HG03342 (cell line): ENCODE data around the gene PATE2.

Experiments used
- ATAC-seq: cut with Tn5 transposase; IDR thresholded peaks from one replicate; pipeline ENCODE4 v1.9.1; 2021; ENCODE audit warnings: mild to moderate bottlenecking, moderate library complexity; ENCODE audit not compliant: unreplicated experiment

PATE2 gene

GRCh38 chr11:125778728-125779127, at the start of gene PATE2:
Gene PATE2 (minus strand): TSS chr11:125778828. CDS start chr11:125778773, 55 bp downstream.
- no peak for ATAC-seq

DNA sequence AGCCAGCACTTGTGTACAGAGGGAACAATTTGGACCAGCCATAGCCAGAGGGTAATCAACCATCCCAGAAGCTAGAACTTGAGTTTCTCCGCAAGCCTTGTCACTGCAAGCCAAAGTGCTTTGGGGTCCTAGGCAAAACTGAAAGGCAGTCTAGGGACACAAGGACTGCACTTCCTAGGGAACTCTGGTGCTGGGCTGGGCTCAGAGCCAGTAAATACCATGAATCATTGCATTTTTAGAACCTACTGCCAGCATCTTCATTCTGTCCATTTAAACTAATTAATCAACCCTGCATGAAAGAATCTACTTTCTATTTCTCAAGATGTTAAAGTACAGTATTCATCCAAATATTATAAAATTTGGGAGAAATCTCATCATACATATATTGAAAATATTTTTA, 29.3 kb upstream of the PATE2 start:
- ATAC-seq = no peak

- no peak for ATAC-seq
These were observed 23.8 kb upstream of the PATE2 start for GRCh38 chr11:125802387-125802786.

- ATAC-seq = no peak
These were observed 21.2 kb upstream of the PATE2 start for GRCh38 chr11:125799808-125800207.

DNA sequence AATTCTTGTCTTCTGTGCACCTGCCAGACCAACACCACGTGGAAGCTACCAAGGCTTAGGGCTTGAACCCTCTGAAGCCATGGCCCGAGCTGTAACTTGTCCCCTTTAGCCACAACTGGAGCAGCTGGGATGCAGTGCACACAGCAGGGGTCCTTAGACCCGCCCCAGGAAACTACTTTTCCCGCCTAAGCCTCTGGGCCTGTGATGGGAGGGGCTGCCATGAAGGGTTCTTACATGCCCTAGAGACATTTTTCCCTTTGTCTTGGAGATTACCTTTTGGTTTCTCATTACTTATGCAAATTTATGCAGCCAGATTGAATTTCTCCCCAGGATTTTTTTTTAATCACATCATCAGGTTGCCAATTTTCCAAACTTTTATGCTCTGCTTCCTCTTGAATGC, 19.0 kb upstream of the PATE2 start:
- ATAC-seq = no peak

DNA sequence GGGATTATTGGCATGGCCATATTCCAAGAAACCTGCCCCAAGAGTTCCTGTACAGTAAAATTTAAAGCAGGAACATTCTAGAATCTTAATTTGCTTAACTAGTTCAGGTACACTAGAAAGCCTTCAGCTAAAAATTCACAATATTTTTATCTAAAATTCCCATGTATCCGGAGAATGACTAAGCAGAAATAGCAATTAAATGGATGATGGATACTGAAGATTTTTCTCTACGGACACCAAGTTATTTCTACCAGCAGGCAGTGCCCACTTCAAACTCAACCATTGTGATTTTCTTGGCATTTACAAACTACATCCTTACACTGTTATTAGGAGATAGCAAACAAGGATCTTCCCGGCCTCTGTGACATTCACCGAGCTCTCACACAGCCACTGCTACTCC, 12.2 kb upstream of the PATE2 start:
- ATAC-seq = no peak

DNA sequence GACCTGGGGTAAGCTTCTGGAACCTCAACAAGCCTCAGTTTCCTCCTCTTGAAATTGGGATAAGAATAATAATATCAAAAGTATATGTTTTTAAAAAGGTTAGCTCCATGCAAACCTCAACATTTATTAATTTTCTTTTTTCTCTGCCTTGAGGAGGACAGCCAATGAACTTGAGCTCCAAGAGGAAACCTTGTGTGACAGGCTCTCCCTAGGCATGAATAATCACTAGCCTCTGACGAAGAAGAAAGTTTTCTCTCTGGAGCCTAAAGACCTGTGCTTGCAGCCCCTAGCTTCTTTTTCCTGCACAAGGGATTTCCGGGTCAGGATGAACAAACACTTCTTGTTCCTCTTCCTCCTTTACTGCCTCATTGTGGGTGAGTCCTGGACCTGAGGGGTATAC, 9.2 kb upstream of the PATE2 start, which contains the start of gene PATE3:
Gene PATE3, plus strand, starts transcription at position 301 of the 400 bp plus-strand sequence. Its CDS starts 25 bp downstream, at position 326.
- ATAC-seq = no peak

GRCh38 chr11:125784678-125785077, 6.0 kb upstream of the PATE2 start:
- no peak for ATAC-seq

GRCh38 chr11:125777309-125777708, 1.3 kb downstream of the PATE2 start:
- ATAC-seq = no peak

DNA sequence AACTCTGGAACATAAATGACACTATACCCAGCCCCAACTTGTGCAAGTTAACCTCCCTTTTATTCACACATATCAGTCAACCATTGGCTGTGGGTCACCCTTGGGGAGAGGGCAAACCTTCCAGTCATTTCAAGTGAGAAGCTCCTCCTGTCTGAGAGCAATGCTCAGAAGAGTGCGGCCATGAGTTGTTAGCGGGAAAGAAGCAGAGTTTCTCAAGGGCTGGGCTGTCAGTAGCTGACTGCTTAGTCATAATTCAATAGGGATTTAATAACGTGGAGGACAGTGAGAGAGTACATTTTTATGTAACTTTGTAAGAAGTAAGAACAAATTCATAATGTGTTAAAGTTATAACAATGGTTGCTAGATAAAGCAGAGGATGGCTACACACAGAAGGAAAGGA, 5.1 kb downstream of the PATE2 start:
- no peak for ATAC-seq

- ATAC-seq = no peak
These were observed 5.7 kb downstream of the PATE2 start for GRCh38 chr11:125772834-125773505.

DNA sequence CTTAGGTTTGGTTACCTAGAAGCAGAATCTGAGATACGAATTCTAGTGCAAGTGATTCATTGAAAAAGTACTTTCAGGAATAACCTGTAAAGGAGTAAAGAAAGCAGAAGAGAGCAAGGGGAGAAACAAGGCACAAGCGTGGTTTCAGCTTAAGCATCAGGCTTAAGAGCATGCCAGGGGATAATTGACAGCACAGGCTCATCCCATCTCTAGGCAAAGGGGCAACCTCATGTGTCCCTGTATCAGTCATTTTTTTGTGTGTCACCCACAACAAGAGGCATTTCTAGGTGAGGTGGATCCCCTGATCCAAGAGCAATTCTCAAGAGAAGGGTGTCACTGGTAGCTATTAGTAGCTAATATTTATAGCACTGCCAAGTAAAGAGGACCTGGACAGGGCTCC, 8.0 kb downstream of the PATE2 start:
- no peak for ATAC-seq

DNA sequence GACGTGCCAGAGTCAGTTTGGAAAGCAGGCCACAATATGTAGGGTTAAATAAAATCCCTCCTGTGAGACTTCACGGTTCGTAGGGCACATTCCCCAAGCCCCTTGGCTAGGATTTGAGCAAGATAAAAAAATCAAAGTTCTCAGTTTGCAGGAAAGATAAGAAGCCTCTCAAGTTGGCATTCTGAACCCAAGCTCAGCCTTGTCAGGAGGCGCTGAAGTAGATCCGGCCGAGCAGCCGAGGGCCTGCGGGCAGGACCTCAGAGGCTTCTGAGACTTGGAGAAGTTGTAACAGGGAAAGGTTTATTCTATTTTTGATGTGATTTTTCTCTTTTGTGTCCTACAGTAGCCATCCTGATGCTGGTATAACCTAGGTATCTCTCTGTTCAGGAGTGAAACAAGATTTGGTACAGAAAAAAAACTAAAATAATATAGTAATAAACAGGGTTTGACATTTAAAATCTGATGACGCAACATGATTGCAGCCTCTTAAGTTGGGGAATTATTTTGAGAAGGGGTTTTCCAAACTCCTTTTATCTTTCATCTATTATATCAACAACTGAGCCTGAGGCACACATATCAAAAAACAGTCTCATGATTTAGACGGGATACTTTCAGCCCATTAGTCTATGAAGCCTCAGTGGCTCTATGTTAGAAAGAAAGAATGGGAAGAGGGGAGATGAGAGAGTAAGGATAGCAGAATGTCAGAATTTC, 10.1 kb downstream of the PATE2 start:
- ATAC-seq = no peak

- ATAC-seq = no peak
These were observed 12.4 kb downstream of the PATE2 start for GRCh38 chr11:125766251-125766650.

- ATAC-seq = no peak
These were observed 15.1 kb downstream of the PATE2 start for GRCh38 chr11:125763483-125763882.

GRCh38 chr11:125762445-125762844, 16.2 kb downstream of the PATE2 start:
- ATAC-seq = no peak

- ATAC-seq = no peak
These were observed 22.6 kb downstream of the PATE2 start for GRCh38 chr11:125756050-125756449.

DNA sequence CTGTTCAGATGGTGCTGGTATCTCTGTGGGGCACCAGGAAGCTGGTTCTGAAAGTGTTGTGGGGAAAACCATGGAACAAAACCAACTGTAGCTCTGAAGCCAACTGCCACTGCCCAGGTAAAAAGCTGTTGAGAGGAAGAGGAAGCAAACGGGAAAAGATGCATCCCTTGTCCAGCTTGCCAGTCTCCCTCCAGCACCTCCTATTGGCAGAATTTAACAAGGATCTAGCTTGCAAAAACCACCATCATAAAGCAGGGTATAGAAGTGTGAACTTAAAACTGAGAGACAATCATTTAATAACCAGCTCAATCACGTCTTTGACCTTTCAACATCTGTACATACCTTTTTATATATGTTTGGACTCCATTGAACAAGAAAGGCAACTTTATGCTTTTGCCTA, 28.0 kb downstream of the PATE2 start:
- ATAC-seq = no peak

DNA sequence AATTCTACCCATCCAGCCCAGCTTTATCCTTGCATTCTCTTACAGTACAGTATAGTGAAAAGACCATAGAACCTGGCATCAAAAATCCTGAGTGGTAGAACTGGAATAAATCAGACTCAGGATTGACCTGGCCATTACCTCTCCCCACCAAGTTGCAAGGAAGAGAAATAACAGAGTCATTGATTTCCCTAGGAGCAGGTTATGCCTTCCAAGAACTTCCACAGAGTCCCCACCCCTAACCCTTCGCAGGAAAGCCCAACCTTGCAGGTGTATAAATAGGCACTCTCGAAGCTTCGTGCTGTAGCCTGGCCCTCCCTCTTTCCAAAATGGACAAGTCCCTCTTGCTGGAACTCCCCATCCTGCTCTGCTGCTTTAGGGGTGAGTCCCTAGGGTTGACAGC, 32.6 kb downstream of the PATE2 start, which contains the start of gene PATE1:
Gene PATE1, plus strand, starts transcription at position 301 of the 400 bp plus-strand sequence. Its CDS starts 26 bp downstream, at position 327.
- ATAC-seq = no peak

DNA sequence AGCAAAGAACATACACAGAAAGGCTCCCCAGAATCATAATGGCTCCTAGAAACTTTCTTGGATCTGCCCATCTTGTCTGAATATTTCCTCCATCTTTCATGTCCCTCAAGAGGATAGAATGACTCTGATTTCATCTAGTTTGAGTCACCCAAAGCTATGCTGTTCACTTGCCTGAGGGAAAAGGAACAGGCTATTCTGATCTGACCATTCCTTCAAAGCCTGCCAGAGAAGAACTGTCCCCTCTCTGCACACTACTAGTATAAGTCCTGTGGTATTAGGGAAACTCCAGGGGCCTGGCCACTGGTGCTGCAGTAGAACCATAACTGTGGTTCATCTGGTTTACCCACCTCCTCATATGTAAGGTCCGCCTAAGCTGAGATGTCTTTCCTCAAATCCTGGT, 34.9 kb downstream of the PATE2 start:
- no peak for ATAC-seq

DNA sequence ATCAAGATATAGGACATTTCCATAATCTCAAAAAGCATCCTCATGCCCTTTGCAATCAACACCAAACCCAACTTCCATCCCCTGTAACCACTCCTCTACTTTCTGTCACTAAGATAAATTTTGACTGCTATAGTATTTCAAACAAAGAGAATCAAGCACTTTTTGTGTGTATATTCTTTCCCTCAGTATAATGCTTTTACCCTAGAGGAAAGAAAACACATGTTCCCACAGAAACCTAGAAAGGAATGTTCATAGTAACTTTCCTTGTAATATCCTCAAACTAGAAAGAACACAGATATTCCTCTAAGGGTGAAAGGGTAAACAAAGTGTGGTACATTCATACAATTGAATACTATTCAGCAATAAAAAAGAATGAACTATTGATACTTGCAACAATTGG, 38.0 kb downstream of the PATE2 start:
- ATAC-seq = no peak

- ATAC-seq = no peak
These were observed 49.7 kb downstream of the PATE2 start for GRCh38 chr11:125728969-125729368.
